Anterior cingulate cortex (tissue), 58 donors: Measurements from ENCODE around the gene SMAD4.
A peak's percentile ranks its signal among the peaks of the same experiment; 100 is the strongest.
"Not testable (repeated sequence)": the region's sequence is repeated elsewhere in the genome, so short reads cannot be mapped to it uniquely, and the experiment has no call there.

Source experiments
- DNase-seq, 58 donors: peaks; one replicate each; lab custom pipeline; 2025; lab: John Stamatoyannopoulos, UW

SMAD4 gene

DNA sequence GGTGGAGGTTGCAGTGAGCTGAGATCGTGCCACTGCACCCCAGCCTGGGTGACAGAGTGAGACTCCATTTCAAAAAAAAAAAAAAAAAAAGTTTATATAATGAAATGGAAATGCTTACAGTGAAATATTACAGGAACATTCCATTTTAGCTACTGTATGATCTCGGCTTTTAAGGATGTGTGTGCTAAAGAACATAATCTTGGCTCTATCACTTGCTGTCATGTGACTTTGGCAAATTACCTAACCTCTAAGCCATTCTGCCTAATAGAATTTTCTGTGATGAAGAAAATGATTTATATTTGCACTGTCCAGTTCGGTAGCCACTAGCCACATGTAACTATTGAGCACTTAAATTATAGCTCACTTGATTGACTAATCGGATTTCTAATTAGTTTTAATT, 36.3 kb downstream of the SMAD4 start:
- no peak for DNase-seq

DNA sequence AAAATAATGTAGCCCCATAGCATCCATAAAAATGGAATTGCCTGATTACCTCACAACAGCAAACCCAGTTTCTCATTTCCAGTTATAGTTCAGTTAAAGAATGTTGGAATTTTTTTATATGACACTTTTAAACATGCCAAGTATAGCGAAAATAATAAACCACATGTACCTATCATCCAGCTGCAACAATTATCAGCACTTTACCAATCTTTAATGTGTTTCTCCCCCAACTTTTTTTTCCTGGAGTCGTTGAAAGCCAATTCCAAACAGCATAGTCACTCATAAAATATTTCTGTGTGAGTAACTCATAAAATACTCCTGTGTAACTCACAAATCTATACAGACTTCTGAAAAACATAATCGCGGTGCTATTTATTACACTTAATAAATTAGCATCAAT, 38.1 kb downstream of the SMAD4 start:
- no peak for DNase-seq

DNA sequence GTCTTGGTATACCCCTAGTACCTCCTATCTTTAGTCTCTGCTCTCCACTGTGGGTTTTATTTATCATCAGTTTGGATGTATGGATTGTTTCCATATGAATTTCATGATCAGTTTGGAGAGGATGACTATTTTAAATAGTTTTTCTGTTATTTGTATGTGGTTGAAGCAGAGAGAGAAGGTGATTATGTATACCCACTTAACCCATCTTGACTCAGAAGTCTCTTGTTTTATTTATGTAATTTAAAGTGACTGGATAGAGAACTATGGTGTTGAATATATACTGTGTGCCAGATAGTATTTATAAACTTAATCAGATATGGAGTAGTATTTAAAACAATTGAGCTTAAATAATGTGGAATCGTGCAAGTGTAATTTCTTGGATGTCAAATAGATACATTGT, 39.9 kb downstream of the SMAD4 start:
- no peak for DNase-seq

DNA sequence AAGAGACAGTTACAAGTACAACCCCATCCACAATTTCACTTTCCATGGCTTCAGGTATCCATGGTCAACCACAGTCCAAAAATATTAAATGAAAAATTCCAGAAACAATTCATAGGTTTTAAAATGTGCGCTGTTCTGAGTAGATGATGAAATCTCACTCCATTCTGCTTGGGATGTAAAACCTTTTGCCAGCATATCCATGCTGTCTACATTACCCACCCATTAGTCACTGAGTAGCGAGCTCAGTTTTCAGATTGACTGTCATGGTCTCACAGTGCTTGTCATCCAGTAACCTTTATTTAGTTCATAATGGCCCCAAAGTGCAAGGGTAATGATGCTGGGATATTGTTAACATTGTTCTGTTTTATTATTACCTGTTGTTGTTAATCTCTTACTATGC, 40.5 kb downstream of the SMAD4 start:
- no peak for DNase-seq

DNA sequence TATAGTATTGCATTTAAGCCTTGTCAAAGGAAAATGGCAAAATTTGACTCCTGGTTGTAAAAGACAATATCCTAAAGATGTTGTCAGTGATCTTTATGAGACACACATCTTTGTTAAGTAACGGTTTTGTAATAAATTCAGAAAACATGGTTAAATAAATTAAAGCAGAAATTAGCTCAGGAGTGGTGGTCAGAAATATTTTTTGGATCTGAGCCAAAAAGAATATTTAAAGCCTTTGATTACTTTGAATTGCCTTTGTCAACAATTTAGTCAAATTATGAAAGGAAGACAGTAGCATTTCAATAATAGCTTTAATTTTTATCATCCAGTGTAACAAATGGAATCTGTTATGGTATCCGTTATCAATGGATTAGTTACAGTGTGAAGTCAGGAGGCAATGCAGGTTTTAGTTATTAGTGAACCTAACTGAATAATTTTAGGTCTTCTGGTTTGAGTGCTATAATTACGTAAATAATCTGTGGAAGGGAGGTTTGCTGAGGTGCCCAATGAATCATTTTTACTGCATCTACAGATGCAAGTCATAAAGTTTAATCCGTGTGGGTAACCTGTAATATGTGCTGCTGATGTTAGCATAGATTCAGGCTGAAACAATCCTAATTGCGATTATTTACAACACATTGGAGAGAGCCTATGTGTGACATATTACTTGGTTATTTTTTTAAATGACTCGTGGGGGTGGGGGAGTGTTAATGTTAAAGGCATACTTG, 42.7 kb downstream of the SMAD4 start:
- no peak for DNase-seq

DNA sequence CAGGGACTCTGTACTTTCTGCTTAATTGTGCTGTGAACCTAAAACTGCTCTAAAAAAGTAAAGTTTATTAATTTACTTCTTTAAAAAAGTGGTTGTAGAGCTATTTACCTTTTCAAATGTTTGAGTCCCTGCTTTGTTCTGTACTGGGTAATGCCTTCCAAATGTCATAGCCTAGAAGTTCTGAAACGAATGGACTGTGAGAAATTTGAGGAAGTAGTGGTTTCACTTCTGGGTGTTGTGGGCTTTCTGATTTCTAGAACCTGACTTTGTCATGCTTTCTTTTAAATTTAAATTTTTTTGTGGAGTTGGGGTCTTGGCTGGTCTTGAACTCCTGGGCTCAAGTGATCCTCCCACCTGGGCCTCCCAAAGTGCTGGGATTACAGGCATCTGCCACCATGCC, 44.6 kb downstream of the SMAD4 start:
- no peak for DNase-seq

DNA sequence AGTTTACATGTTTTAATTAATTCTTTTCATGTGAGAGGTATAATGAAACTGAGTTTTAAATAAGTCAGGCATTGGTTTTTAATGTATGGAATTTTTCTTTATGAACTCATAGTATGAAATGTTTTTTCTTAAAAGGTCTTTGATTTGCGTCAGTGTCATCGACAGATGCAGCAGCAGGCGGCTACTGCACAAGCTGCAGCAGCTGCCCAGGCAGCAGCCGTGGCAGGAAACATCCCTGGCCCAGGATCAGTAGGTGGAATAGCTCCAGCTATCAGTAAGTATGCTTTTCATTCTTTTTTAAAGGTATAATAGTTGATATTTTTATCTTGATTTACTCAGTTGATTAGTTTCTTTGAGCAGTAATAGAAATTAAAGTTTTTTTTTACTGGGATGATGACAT, 46.5 kb downstream of the SMAD4 start:
- peak in 1 of 58 donors; percentile 5 for DNase-seq

DNA sequence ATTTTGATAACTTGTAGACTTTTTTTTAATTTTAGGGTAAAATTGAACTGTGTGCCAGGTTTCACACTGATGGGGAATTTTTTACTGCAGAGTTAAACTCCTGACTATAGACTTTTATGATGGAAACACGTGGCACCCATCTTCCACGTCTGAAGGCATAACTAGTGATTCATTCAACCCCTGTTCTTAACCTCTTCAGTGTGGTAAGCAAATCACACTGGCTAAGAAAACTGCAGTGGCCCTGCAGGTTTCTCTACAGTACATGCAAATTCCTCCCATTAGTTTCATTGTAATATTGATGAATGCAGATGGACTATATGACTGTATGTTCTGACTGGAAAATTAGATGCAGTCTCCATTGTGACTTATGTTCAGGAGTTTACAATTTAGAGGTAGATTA, 47.2 kb downstream of the SMAD4 start:
- DNase-seq, result no peak

DNA sequence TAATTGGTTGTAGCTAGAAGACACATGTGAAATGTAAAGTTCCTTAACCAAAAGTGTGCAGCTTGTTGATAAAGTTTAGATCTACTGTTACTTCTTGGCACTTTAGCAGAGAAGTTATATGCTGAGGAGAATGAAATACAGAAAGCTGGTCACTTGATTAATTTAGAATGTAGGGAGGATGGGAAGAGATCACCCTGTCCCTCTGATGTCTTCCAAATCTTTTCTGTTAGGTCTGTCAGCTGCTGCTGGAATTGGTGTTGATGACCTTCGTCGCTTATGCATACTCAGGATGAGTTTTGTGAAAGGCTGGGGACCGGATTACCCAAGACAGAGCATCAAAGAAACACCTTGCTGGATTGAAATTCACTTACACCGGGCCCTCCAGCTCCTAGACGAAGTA, 48.0 kb downstream of the SMAD4 start:
- no peak for DNase-seq

DNA sequence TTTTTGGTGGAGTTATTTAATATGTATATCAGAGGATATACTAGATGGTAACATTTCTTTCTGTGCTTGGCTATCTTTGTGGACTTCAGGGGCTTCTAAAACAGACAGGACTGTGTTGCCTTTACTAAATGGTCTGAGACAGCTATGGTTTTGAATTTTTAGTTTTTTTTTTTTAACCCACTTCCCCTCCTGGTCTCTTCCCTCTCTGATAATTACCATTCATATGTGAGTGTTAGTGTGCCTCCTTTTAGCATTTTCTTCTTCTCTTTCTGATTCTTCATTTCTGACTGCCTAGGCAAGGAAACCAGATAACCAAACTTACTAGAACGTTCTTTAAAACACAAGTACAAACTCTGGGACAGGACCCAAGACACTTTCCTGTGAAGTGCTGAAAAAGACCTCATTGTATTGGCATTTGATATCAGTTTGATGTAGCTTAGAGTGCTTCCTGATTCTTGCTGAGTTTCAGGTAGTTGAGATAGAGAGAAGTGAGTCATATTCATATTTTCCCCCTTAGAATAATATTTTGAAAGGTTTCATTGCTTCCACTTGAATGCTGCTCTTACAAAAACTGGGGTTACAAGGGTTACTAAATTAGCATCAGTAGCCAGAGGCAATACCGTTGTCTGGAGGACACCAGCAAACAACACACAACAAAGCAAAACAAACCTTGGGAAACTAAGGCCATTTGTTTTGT, 52.7 kb downstream of the SMAD4 start:
- no peak for DNase-seq

DNA sequence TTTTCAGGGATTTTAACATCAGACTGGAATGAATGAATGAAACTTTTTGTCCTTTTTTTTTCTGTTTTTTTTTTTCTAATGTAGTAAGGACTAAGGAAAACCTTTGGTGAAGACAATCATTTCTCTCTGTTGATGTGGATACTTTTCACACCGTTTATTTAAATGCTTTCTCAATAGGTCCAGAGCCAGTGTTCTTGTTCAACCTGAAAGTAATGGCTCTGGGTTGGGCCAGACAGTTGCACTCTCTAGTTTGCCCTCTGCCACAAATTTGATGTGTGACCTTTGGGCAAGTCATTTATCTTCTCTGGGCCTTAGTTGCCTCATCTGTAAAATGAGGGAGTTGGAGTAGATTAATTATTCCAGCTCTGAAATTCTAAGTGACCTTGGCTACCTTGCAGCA, 53.4 kb downstream of the SMAD4 start:
- DNase-seq, result no peak

DNA sequence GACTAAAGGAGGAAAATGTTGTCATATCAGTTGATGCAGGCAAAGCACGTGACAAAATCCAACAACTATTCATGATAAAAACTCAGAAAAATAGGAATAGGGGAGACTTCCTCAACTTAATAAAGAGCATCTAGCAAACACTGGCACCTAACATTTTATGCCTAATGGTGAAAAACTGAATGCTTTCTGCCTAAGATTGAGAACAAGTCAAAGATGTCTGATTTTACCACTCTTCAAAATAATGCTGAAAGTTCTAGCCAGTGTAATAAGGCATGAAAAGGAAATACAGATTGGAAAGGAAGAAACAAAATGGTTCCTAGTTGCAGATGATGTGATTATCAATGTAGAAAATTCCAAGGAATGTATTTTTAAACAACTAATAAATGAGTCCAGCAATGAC, 58.4 kb downstream of the SMAD4 start:
- DNase-seq, result no peak

DNA sequence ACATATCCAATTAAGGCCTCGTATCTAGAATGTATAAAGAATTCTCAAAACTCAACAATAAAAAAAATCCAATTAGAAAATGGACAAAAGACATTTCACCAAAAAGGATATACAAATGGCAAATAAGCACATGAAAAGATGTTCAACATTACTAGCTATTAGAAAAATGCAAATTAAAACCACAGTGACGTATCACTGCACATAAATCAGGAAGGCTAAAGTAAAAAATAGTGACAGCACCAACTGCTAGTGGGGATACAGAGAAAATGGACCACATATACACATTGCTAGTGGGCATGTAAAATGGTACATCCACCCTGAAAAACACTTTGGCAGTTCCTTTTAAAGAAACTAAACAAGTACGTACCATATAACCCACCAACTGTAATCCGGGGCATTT, 59.7 kb downstream of the SMAD4 start:
- no peak for DNase-seq

DNA sequence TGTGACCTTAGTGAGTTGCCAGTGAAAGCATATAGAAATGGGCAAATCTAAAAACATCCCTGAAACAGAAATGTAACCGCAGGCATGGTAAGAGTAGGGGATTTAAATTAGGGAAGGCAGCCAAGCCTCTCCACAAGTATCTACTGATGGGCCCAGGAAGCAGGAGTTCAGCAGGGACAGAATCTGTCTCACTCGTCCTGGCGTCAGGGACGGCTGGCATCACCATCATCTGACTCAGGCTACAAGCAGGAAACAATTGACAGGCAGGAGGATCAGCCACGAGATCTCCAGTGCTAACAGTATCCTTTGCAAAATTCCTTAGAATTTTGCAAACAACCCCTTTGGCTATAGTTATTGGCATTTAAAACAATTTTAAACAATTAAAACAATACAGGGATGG, 61.3 kb downstream of the SMAD4 start:
- no peak for DNase-seq

DNA sequence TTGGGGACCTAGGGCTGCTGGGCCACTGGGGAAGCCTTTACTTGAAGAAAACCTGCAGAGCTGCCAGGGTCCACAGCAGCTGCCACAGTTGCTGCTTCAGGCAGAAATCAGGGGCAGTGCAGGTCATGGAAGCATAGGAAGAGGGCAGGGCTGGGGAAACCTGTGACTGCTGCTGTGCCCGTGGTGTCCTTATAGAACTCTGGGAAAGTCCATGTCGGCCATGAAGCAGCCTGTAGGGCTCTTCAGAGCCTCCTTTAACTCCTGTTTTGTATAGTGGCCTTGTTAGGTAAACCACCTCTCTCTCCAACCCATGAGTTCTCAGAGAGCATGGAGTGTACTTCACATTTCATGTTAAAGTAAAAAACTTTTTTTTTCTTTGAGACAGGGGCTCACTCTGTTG, 62.1 kb downstream of the SMAD4 start:
- no peak for DNase-seq

DNA sequence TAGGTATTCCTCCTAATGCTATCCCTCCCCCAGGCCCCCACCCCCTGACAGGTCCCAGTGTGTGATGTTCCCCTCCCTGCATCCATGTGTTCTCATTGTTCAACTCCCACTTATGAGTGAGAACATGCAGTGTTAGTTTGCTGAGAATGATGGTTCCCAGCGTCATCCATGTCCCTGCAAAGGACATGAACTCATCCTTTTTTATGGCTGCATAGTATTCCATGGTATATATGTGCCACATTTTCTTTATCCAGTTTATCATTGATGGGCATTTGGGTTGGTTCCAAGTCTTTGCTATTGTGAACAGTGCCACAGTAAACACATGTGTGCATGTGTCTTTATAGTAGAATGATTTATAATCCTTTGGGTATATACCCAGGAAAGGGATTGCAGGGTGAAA, 63.0 kb downstream of the SMAD4 start:
- DNase-seq, result not testable (repeated sequence)

DNA sequence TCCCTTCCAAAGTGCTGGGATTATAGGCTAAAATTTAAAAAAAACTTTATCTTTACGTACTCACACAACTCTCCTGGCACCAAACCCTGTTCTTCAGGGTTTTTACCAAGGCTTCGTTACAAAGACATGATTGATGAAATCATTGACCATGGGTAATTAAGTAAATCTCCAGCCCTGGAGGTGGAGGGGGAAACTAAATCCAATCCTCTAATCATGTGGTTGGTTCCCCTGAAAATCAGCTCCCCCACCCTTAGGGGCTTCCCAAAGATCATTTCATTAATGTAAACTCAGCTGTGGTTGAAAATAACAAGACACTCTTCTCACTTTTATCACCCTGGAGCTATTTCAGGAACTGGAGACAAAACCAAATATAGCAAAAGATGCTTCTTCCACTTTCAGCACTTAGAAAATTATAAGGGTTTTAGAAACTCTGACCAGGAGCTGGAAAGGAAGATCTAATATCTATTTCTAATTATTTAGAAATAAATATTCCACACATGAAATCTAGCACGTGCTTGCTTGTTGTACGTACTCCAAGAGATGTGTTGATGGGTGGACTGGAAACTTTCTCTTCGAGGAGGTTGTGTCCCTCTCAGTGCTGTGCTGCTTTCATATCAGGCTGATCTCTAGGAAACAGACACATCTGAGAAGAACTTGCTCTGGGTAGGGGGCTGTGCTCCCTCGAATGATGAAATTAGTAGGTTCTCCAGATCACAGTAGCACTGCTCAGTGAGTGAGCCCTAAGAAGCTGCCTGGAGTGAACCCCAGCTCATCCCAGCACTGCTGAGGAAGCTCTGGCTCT, 67.2 kb downstream of the SMAD4 start:
- DNase-seq, result no peak

DNA sequence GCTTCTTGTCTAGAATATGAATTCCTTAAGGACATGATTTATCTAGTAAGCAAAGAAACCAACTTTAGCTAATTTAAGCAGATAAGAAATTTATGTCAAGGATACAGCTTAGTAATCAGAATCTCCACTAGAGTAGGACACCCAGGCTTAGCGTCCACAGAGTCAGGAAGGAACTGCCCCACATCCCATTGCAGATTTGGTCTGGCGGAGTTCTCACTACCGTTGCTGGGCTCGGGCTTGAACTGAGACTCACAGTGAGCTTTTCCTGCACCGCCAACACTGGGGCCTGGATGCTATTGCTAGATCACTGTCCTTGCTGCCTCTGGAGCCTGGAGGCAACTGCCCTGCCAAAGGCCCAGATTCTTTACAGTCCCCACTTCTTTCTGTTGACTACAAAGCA, 68.1 kb downstream of the SMAD4 start:
- no peak for DNase-seq

DNA sequence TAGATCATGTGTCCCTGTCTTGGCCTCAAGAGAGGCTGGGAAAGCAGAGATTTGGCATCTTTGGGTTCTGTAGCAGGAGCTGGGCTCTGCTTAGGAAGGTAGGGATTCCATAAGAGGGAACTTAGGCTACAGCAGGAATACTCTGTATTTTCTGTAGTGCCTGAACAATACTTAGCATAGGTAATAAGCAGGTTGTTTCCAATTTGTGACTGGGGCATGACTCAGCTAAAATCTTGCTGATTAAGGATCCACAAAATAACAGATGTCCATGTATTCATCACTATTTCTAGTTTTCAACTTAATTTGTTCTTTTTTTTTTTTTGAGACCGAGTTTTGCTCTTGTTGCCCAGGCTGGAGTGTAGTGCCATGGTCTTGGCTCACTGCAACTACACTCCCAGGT, 68.5 kb downstream of the SMAD4 start:
- no peak for DNase-seq

DNA sequence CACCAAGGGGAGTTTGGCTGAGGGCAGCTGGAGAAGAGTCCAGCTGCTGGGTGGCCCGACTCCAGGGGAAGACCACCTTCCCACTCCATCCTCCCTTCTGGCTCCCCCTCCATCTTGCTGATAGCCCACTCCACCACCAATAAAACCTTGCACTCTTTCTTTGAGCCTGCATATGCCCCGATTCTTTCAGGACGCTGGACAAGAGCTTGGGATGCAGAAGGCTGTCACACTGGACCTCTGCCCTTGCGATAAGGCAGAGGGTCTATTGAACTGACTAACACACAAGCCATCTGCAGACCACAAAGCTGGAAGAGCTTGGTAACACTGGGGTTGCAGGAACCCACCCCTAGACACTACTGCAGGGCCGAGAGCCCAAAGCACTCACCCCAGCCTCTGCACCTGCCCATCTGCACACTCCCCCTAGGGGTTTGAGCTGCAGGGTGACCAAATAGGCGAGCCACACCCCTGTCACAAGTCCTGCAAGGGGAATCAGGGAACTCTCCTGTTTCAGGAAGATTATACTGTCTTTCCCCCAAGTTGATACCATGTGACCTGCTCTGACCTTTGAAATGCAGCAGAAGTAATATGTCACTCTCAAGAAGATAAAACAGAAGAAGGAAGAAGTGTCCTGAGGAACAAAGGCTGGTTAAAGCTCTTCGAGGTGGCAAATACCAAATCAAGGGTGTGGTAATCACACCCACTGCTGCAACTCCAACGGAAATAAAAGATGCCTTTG, 70.5 kb downstream of the SMAD4 start:
- no peak for DNase-seq

DNA sequence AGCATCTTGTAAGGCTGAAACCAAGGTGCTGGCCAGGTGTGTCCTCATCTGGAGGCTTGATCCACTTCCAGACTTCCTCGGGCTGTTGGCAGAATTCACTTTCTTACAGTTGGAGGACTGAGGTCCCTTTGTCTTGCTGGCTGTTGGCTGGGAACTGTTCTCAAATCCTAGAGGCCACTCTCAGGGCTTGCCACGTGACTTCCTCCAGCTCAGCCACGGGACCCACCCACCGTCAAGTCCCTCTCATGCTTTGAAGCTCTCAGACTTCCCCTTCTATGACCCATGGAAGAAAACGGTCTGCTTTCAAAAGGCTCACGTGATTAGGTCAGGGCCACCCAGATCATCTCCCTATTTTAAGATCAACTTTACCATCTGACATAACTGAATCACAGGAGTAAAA, 77.1 kb downstream of the SMAD4 start:
- no peak for DNase-seq
